NCI-H187 (cell line): ENCODE data around the gene PRXL2B.
"Not testable (repeated sequence)": the region's sequence is repeated elsewhere in the genome, so short reads cannot be mapped to it uniquely, and the experiment has no call there.

Source experiments
- DNase-seq, 2 experiments: peaks; one replicate each; lab custom pipeline; 2025; lab: John Stamatoyannopoulos, UW

The PRXL2B gene

GRCh38 chr1:2617971-2618470 is 31.4 kb downstream of the PRXL2B start:
- no peak for DNase-seq

GRCh38 chr1:2623571-2624337 is 37.2 kb downstream of the PRXL2B start:
- no peak for DNase-seq

GRCh38 chr1:2624735-2625300 is 38.2 kb downstream of the PRXL2B start:
- DNase-seq: no peak

DNA sequence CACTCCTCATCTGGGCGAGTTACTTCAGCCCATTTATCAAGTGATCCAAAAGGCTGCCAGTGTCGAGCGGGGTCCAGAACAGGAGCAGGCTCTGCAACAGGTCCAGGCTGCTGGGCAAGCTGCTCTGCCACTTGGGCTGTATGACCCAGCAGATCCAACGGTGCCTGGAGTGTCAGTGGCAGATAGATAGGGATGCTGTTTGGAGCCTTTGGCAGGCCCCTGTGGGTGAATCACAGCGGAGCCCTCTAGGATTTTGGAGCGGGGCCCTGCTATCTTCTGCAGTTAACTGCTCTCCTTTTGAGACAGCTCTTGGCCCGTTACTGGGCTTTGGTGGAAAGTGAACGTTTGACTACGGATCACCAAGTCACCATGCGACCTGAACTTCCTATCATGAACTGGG is 38.7 kb downstream of the PRXL2B start:
- no peak for DNase-seq

DNA sequence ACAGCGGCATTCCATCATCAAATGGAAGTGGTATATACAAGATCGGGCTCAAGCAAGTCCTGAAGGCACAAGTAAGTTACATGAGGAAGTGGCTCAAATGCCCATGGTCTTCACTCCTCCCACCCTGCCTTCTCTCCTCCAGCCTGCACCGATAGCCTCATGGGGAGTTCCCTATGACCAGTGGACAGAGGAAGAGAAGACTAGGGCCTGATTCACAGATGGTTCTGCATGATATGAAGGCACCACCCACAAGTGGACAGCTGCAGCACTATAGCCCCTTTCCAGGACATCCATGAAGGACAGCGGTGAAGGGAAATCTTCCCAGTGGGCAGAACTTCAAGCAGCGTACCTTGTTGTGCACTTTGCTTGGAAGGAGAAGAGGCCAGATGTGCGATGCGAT is 39.2 kb downstream of the PRXL2B start:
- DNase-seq: not testable (repeated sequence)

- DNase-seq: no peak
Measured at GRCh38 chr1:2627746-2628145, 41.2 kb downstream of the PRXL2B start.

DNA sequence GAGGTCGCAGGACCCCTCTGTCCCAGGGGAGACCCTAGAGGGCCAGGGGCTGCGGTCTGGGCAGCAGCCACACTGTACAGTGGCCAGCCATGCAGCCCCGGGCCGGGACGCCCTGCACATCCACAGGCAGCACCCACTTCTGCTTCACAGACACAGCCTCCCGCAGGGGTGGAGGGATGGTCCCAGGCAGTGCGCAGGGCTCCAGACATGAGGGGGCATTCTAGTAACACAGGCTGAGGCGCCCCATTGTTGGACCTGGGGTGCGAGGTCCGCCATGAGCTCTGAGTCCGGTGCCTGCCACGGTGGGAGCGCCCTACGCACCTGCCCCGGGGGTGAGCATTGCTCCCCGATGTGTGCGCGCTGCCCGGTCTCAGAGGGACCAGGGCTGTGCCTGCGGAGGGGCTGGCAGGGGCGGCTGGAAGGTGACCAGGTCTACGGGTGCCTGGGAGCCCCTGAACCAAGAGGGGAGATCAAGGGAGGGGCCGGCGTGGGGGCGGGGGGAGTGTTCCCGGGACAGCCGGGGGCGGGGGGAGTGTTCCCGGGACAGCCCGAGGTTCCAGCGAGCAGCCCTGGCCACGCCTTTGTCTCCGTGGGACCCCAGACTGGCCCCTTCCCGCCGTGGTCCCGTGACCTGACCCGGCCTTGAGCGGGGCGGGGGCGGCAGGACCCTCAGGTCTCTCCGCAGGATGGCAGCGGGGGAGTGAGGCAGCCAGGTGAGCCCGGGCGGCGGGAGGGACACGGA is 41.8 kb downstream of the PRXL2B start:
- no peak for DNase-seq

DNA sequence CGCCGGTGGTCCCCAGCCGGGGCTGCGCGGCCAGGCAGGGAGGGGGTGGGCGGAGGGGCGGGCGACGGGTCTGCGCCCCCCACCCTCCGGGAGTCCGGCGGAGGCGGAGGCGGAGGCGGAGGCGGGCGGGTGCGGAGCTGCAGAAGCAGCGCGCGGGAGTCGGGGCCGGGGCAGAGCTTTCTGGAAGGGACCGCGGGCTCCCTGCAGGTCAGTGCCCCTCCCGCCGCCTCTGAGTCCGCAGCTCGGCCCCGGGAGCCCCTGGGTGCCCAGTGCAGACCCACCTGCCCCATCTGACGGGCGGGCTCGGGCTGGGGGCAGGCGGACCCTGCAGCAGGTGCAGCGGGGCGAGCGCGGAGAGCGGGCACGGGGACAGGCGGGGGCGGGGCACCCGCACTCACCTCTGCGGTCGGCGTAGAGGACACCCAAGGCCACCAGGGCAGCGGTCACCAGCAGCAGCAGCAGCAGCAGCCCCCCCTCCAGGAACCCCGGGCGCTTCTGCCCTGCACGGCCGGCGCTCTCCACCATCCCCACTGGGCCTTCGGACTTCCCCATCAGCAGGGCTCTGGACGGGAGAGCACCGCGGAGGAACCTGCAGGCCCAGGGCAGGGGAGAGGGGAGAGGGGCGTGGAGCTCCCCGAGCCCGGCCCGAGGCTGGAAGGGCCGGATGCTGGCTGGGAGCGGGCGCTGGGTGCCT is 42.5 kb downstream of the PRXL2B start:
- DNase-seq: no peak

GRCh38 chr1:2629627-2630497 is 43.3 kb downstream of the PRXL2B start:
- DNase-seq: no peak

GRCh38 chr1:2630498-2631135 is 44.0 kb downstream of the PRXL2B start:
- DNase-seq: no peak

DNA sequence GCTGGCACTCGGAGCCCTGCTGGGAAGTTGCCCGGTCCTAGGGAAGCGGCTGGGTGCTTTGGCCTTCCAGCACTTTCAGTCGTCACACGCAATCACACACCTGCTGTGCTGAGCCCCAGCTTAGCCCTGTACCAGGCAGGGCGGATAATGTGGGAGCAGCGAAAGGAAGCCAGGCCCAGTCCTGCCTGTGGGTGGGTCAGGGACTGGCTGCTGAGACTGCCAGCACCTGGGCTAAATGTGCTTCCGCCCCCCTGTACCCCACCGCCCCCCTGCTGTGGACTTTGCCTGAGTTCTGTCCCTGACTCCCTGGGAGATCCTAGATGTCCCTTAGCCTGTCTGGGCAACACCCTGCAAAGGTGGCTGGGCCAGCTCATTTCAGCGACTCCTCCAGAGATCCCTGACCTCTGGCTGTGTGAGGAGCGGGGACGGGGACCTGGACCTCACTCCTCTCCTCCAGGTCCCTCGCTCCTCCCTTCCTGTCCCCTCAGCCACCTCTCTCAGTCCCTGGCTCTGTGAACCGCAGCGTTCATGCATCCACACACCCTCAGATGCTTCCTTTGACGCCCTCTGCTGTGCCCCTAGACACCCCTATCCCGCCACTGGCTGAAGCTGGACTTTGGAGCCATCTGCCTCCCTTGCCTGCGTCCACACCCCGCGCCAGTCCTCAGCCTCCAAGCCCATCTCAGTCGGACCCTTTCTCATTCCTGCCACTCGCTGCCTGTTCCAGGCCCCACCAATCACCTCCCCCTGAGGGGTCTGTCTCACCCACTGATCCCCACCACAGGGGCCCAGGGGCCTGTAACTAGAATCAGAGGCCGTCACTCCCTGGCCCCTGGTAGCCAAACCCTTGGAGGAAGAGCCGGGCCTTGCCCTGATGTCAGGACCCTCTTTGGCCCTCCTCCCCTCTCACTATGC is 44.8 kb downstream of the PRXL2B start:
- no peak for DNase-seq

DNA sequence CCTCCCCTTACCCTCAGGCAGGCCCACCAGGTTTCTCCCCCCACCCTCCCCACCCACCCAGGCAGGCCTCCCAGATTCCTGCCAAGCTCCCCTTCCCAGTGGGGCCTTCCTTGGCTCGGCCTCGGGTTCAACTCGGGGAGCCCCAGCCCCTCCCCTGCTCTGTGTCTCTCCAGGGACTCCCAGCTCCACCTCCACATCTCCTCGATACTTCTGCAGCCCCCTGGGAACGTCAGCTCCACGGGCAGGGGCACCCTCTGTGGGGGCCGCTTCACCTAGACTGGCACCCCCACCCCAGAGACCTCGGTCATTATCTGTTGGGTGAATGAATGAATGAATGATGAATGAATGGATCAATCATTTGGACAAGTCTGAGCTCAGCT is 45.5 kb downstream of the PRXL2B start:
- DNase-seq: no peak

DNA sequence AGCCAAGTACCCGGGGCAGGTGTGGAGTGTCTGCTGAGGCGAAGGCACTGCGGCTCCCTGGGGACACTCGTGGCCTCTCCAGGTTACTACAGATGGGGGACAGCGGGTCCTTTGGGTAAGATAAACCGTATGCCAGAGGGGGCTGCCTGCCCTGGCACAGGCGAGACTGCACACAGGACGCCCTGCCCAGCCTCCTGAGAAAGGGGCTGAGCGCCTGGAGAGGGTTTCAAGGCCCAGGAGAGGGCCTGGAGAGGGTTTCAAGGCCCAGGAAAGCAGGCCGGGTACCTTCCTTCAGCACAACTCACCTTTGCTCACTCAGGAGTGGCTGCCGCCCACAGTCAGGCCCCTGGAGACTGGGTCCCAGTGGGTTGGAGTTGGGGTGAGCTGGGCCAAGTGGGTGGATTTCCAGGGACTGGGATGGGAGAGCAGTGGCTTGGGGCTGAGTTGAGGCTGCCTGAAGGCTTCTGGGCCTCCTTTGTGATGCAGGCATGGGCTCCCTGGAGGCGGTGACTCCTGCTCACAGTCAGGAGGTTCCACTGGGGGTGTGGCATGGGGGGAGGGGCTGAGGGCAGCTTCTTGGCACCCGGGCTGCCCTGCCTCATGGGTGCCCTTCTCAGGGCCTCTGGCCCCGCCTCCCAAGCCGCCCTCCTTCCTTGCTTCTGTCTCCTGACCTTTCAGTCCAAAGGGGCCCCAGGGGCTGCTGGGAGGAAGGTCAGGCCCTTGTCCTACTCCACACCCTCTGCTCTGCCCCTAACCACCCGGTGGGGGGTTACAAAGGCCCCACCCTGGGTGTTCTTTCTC is 46.2 kb downstream of the PRXL2B start, which contains the start of gene MMEL1:
Gene MMEL1 (minus strand): TSS at position 456 of the 801 bp plus-strand sequence. CDS start 3,532 bp downstream, outside the sequence.
- no peak for DNase-seq

- no peak for DNase-seq
Measured at GRCh38 chr1:2633366-2633935, 46.9 kb downstream of the PRXL2B start.

GRCh38 chr1:2633936-2634491 is 47.4 kb downstream of the PRXL2B start:
- no peak for DNase-seq

DNA sequence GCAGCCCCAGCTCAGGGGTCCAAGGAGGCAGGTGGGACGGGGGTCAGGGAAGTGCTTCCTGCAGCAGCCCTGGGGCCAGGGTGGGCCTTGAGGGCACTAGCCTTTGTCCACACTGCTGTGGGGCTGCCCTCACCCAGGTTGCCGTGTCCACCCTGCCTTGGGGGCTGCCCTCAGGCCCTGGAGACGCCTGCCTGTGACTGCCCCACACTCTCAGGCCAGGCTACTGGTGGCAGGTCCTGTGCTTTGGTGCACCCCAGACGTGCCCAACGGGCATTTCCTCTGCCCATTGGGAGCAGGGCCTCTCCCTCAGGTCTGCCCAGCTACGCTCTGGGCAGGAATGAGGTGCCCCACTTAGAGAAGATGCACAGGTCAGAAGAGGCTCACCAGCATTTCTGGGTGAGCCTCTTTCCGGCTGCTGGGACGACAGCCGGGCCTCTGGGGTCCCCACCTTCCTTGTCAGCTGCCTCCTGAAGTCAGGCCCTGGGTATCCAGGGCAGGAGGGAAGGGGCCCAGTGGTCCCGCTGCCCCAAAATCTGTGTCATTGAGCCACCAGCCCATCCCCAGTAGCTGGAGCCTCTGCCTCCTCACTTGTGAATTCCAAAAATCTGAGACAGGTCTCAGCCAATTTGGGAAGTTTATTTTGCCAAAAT is 48.9 kb downstream of the PRXL2B start:
- DNase-seq: no peak

- no peak for DNase-seq
Measured at GRCh38 chr1:2636733-2637132, 50.2 kb downstream of the PRXL2B start.
